GM19043 (cell line): ENCODE results near the gene DIP2C.

ENCODE experiments used
- ATAC-seq: cut with Tn5 transposase; IDR thresholded peaks from one replicate; pipeline ENCODE4 v1.9.1; 2021; ENCODE audit warnings: low read depth; ENCODE audit not compliant: unreplicated experiment

The DIP2C gene

DNA sequence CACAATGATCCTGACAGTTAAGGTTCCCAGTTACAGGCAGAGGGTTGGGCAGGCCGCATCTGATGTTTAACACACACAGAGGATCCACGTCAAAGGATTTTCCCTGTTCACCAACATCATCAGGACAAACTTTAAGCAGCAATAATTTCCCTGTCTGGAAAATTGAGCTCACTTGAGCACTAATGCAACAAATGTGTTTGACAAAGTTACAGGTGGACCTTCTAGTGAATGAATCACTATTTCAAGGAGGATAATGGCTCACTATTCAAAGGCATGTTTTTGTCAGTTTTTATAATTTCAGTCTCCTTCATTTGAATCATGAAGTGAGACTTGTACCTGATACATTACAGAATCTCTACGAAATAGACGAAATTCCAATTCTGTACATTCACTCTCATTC lies 127.3 kb downstream of the DIP2C start:
- ATAC-seq: no peak

DNA sequence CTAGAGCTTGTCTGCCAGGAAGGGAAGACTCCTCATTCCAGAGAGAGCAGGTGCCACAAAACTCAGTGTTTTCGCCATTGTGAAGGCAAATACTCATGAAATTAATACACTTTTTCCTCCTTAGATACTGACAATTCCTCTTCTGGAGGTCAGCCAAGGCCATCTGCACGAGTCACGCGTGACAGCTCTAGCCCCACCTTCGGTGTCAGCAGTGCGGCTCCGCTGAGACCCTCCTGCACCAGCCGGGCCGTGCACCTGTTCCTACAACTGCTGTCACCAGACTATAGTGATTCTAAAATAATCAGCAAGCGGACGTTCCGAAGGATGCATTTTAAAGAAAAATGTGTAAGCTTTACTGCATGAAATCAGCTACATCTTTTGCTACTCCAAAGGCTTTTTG lies 127.7 kb downstream of the DIP2C start:
- ATAC-seq: no peak

DNA sequence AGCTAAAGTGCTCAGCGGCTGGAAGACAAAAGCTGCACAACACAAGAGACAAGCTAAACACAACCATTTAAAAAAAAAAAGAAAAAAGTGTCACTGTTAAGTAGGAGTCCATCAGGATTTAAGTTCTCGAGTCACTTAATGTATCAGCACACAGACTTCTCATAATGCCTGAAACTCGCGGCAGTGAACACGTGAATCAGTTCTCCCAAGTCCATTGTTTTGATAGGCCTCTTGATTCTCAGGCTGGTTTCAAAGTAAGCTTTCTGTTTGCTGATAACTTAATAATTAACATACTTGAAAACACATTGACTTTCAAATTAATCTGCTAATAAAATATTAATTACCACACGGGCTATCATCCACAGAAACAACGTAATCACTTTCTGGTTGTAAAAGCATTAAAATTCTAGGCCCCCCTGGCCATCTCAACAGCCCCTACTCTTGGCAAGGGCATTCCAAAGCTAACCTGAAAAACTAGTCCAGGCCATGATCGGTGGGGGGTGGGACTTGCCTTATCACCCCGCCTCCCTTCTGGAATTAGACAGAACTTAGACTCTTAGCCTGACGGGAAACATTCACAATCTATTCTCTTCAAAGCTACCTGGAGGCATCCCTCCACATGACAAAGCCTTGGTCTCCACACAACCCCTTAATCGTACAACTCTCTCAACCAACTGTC lies 129.0 kb downstream of the DIP2C start:
- ATAC-seq: no peak

DNA sequence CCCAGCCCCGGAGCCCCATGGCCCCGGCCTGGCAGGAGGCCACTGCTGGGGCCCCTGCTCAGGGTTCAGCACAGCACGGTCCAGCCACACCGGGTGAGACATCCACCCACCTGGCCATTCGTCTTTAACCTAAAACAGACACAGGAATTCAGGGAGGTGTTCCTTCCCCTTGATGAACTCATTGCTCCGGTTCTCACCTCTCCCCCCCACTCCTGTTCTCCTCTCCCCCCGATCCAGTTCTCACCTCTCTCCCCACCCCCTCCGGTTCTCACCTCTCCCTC lies 129.8 kb downstream of the DIP2C start:
- no peak for ATAC-seq

DNA sequence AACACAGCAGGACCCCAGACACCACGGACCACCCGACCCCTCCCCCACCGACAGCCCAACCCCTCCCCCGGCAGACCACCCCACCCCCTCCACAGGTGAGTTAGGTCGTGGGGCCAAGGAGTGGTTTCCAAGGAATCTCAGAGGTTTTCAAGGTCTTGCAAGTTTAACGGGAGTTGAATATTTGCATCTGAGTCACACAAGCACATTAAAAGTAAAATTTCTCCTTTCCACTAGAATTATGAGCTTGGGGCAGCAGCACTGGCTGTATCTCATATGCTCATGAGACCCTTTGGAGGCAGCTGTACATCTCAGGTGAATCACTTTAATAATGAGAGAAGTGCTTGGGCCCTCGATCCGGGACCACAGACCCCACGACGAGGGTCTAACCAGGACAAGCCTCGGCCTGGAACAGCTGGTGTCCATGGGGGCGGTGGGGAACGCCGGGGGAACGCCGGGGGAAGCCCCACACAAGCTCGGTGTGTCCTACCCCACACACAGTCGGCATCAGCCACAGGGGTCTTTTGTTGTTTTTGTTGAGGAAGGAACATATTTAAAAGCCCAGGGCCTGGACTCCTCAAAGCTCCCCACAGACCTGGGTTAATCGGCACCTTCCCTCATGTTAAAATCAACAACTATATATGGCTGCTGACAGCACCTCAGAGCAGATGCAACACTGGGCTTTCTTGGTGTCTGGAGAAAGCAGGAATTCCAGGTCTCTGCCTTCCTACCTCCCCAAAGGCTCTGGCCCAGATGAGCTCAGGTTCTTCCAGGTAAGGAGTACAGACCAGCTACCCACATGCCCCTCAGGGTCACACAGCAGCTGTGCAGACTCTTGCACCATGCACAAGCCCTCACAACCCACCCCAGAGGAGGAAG lies 130.3 kb downstream of the DIP2C start:
- ATAC-seq: no peak

DNA sequence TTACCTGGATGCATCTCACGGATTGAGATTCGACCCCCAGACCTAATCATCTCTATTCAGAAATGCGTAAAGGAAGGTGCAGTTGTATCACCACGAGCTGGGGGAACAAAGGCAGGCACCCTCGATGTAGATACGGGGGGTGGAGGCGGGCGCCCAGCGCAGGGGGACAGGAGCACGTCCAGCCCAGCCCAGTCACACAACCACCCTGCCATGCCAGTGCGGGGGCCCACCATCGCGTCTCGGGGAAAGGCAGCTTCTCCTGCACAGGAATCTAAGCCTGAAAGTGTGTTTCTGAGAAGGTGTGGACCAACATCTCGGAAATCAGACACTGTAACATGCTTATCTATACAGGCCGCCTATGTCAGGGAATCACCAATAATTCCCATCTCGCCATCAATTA lies 131.1 kb downstream of the DIP2C start:
- no peak for ATAC-seq

DNA sequence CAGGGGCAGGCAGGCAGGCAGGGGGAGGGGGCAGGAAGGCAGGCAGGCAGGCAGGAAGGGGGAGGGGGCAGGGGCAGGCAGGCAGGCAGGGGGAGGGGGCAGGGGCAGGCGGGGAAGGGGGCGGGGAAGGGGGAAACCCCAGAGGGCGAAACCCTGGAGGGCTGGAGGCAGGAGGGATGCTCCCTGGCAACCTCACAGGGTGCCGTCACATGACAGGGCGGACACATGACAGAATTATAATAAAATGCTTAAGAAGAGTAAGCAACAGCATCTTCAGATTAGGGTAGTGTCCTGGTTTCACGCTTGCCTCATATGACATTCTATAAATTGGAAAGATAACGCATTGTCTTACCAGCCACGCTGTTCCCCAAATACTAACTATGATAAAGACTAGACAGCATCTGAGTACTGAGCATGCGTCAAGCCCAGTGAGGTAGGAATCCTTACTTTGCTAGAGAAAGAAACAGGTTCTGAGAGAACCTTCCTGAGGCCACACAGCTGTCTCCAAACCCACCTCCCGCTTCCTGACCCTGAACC lies 131.6 kb downstream of the DIP2C start:
- ATAC-seq: no peak

DNA sequence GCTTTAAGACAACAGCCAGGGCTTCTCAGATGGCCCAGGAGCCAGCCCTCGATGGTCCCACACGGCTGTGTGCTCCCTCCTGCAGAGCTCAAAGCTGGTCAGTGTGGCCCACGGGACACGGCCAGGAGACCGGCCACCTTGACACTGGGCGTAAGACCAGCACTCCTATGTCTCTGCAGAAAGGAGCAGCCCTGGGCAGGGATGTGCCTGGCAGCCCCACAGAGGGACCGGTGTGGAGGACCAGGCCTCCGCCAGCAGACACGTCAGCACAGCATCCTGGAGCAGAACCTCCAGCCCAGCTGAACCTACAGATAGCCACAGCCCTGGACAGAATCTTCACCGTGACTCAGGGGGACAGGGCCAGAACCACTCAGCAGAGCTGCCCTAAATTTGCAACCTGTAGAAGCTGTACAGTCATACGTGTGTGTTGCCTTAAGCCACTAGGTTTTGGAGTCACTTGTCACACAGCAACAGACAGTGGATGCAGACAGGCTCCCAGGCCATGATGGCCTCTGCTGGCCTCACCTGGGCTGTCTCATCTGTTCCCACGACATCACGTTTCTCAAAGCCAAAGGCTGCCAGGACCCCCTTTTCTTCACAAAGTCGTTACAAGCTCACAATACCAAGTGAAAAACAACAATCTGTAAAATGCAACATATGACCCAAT lies 132.4 kb downstream of the DIP2C start:
- ATAC-seq: no peak

DNA sequence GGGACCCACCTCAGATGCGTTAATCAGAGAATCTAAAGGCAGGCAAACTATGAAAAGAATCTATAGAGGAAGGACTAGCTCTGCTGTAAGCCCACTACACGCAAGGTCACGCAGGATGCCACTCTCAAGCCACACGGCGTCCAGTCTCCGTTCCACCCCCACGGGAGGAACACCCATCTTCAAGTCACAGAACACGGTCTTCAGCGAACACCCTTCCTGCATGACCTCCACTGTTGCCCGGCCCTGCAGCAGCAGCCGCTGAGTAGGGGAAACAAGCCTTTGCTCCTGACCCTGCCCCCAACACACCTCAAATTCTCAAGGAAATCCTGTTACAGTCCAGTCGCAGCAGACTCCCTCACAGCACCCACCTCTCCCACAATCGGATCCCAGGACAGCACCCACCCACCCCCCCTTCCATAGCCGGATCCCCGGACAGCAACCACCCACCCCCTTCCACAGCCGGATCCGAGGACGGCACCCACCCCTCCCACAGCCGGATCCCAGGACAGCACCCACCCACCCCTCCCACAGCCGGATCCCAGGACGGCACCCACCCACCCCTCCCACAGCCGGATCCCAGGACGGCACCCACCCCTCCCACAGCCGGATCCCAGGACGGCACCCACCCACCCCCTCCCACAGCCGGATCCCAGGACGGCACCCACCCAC lies 133.7 kb downstream of the DIP2C start:
- ATAC-seq: no peak

DNA sequence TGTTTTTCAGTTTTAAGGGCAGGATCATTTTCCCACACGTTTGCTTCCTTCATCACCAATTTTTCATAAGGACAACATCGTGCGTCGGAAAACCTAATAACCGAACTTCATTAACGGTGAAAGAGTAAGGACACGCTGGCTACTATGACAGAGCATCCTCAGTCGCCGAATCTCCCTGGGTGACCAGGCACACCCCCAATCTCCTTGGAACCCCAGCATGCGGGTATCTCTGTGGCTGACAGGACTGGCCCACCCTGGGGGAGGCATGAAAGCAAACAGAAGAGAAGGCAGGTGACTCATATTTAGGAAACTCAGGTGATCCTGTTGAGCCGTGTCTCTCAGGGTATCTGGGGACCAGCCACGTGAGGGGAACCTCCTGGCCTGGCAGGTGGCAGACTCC lies 134.2 kb downstream of the DIP2C start:
- no peak for ATAC-seq

DNA sequence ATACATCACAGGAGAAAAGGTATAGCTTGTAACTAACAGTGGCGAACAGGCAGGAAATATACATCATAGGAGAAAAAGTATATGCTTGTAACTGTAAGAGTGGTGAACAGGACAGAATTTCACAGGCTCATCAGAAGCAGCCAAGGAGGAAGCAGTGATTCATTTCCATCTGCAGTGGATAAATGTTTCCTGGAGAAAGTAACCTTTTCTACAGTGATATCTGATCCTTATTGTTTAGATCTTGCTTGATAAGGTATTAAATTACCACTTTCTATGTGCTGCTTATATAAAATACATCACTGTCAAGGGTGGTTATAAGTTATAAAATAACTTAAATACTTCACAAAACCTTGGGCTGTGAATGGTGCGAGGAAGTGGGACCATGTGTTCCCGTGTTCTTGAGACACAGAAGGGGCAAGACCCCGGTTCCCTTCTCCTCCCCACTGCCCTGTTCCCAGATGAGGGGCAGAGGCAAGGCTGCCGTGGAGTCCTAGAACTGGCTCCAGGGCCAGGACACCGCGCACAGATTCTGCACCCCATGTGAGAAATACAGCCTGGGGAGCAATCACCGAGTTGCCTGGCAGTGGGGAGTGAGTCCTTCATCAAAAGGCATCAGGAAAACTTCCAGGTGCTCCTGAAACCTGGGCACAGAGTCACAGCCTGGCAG lies 135.2 kb downstream of the DIP2C start:
- no peak for ATAC-seq

DNA sequence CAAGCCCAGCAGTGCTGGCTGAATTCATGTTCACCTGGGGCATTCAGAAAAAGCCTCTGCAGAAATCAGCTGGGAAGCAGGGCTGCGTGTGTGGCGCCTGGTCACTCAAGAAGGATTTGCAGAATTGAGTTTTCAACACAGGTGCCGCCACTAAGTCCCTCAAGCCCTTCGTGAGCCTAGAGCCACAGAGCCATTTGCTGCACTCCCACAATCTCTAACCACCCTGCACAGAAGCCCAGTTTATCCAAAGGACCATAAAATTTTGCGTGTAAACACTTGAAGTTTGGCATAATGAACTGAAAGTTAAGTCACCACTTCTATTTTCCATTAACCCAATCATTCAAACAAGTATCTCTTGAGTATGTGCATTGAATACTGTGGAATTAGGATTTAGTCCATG lies 136.2 kb downstream of the DIP2C start:
- no peak for ATAC-seq

DNA sequence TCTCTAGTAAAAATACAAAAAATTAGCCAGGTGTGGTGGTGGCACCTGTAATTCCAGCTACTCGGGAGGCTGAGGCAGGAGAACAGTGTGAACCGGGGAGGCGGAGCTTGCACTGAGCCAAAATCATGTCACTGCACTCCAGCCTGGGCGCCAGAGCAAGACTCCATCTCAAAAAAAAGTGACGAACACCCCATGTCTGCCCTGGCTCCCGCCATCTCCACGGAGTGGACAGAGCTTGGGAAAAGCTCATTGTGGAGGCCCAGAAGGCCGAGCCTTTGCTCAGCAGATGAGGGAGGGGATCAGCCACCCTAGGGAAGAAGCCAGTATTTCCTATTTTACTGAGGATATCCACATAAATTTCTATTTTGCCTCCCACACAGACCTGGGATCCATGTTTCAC lies 136.8 kb downstream of the DIP2C start:
- ATAC-seq: no peak

DNA sequence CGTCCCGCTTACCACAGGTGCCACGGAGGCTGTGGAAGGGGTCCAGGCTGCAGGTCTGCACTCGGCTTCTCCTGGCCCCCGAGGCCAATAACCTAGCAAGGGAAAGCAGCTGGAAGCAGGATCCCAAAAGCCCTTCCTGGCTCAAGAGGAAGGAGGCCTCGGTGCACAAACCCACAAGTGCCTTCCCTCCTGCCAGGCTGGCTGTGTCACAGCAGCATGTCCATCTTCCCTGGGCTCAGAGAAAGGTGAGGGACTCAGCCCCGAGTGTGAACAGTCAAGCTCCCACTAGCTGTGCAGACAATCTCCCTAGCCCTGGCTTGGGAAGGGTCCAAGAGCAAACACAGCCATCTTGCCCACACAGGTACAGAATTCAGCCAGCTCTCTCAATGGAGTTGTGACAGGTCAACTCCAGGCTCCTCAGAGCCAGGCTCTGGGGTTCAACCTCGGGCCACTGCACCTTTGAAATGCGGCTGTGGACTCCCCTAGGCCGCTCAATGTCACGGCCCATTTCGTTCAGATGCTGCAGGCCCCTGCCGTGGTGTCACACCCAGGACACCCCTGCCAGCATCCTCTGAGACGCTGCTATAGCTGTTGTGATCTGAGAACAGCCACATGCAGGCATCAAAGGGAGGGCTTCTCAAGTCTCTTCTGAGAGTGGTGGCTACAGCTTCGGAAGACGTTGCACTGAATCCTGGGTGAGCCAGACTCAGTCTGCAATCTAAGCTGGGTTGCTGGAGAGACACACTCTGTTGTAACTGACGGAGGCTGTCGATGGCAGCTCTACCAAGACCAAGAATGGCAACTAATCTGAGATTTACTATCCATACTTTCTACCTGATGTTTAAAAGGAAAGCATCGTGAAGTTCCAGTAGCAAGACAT lies 137.9 kb downstream of the DIP2C start:
- no peak for ATAC-seq

DNA sequence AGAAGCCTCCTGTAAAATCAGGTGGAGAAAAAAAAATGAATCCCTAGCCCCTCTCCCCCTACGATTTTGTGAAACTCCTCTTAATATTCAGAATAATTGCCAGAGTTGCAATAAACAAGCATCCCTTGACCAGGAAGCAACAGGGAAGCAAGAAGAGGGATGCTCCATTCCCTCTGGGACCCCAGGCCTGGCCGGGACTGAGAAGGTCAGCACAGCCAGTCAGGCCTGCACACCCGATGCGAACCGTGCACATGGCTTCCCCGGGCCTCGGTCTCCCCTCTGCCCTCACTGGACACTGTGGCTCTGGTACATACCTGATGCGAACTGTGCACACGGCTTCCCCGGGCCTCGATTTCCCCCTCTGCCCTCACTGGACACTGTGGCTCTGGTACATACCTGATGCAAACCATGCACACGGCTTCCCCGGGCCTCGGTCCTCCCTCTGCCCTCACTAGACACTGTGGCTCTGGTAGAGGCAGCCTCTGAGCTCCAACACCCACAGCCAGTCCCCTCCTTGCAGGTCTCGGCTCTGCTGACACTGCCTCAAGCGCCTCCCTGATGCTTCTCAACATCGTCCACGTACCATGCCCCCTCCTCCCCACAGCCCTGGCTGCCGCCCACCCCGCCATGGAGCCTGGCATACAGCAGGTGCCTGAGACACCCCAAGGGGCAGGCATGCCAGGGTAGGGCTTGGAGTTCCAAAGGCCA lies 138.6 kb downstream of the DIP2C start:
- no peak for ATAC-seq

DNA sequence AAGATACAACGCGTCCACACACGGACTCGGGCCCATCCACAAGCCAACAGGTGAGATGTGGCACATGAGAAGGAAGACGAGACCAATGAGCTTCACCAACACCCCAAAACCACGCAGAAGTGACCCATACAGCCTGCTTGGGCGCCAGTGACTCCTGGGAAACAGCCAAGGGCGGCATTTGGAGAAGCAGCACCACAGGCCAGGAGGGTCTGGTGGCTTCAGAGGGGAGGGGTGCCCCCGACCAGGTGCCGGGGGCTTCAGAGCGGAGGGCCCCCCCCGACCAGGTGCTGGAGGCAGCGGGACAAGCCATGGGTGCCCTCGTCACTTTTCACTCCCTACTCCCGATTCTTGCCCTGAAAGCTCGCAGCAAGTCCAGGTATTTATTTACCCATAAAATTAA lies 140.1 kb downstream of the DIP2C start:
- no peak for ATAC-seq

DNA sequence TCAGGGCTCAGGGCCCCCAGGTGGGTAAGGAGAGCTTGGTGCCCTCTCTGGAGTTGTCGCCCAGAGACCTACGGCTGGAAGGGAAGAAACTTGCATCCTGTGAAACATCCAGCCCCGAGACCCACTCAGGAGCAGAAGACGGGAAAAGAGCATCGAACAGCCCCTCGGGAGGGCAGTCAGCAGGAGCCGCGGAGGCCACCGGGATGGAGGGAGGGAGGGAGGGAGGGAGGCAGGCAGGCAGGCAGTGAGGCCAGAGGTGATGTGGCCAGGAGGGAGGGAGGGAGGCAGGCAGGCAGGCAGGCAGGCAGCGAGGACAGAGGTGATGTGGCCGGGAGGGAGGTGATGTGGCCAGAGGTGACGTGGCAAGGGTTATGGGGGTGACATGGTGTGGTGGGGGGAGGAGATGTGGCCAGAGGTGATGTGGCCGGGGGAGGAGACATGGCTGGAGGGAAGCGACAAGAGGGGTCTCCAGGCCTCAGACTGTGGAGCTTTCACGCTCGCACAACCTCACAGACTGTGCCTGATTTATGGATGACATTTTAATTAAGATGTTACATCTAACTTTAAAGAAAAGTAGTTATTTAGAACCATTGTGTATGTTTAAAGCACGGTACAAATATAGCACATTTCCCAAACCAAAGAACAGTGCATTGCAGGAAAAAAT lies 141.1 kb downstream of the DIP2C start:
- ATAC-seq: no peak

DNA sequence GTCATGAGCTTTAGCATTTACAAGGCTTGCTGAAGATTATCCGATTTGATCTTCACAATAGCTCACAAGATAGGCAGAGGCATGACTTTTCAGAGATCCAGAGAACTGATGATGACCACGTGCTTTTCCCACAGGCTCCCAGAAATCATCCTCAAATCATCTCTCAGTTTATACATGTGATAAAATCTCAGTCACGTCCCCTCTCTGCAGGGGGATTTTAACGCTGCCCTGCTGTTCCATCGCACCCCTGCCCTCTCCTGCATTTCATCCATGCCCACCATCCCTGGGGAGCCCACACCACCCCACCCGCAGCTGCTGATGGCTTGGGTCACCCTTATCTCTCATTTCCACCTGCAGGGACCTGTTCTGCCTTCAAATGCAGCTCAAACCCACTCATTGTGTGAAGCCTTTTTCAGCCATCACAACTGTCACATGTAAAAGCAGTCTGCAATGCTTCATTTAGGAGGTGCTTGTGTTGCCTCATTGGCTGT lies 141.8 kb downstream of the DIP2C start:
- no peak for ATAC-seq
